GM18867 (cell line): ENCODE results near the gene COPS3.

Source experiments
- ATAC-seq: cut with Tn5 transposase; IDR thresholded peaks from one replicate; pipeline ENCODE4 v1.9.1; 2021; ENCODE audit warnings: mild to moderate bottlenecking, moderate library complexity; ENCODE audit not compliant: unreplicated experiment

COPS3 gene

DNA sequence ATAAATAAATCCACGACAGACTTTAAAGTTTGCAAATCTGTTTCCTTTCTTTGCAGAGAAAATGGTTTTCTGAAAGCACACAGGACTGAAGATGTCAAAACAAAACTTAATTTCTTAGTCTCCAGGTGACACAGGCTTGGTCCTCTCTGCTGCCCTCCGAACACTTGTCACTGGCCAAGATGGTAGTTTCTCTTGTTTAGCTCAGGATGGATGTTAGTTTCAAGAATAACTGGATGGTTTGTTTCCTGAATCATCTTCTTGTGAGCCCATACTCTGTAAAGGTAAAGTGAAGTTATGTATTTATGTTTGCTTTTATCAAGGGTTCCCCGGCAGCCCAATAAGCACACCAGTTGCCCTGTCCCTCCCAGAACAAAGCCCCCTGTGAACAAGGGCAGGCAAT is 34.2 kb downstream of the COPS3 start:
- no peak for ATAC-seq

DNA sequence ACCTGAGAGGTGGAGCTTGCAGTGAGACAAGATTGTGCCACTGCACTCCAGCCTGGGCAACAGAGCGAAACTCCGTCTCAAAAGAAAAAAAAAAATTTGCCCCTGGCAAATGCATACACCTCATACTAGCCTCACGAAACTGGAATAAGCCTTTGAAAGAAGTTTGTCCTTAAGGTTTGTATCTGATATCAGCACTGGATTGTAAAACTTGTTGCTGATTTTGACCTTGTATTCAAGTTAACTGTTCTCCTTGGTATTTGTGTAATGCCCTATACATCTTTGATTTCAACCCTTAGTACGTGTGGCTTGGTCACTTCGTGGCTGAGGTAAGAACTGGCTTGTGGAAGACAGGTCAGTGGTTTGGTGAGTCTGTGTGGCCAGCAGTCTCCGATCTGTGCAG is 37.9 kb downstream of the COPS3 start:
- ATAC-seq: no peak

DNA sequence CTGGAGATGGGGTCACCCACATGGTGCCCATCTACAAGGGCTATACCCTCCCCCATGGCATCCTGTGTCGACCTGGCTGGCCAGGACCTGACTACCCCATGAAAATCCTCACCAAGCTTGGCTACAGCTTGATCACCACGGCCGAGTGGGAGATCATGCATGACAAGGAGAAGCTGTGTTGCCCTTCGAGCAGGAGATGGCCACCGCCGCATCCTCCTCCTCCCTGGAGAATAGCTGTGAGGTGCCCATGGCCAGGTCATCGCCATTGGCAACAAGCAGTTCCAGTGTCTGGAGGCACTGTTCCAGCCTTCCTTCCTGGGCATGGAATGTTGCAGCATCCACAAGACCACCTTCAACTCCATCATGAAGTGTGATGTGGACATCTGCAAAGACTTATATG is 38.8 kb downstream of the COPS3 start:
- ATAC-seq: no peak

DNA sequence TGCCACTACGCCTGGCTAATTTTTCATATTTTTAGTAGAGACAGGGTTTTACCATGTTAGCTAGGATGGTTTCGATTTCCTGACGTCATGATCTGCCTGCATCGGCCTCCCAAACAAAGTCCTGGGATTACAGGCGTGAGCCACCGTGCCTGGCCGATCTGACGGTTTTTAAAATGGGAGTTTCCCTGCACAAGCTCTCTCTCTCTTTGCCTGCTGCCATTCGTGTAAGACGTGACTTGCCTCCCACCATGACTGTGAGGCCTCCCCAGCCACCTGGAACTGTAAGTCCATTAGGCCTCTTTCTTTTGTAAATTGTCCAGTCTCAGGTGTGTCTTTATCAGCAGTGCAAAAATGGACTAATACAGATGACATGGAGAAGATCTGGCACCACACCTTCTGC is 39.4 kb downstream of the COPS3 start:
- no peak for ATAC-seq

DNA sequence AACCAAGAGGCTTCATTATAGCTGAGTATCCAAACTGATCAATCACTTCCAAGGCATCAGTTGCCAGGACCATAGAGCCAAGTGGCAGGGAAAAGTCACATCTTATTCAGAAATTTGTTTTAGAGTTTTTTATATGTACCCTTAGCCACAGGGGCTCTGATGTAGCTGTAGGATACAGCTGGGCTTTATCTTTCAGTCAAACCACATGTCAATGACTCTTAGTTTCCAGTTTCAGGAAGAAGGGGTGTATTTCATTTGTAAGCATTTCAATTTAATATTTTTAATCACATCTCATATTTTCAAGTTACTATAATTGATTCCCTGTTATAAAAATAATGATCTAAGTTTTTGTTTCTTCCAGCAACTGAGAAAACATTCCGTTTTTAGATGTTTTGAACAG is 41.2 kb downstream of the COPS3 start:
- ATAC-seq: no peak

DNA sequence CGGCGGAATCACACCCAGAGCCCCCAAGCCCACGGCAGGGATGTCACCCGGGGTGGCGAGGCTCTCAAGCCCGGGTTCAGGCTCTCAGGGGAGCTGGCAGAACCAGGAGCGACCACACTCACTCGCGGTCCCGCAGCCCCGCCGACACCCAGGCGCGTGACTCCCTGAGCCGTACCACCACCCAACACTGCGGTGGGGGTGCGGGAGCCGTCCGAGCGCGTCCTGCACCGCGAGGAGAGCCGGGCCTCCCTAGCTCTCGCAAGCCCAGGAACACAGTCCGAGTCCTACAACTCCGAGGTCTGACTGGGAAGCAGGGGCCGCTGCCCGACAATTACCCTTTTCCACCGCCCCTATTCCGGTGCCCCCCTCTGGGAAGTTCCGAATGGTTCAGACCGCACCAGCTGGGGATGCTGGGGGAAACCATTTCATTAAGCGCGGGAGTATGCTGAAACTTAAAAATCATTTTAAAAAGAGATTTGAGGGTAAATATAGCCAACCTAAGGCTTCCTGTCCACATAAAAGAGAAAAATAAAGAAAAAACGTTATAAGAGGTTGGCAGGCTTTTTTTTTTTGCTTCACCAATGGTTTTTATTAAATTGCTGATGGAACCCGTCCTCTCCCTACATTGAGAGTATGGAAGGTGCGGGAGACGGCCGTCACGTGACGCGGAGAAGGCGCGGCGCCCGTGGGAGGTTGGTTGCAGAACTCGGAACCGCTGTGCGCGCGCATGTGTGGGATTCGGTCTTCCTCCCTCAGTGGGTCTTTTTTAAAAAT is 43.8 kb downstream of the COPS3 start, which contains the start of gene FLCN:
FLCN (minus strand) TSS at position 143 of the 774 bp plus-strand sequence. CDS start 9,031 bp downstream, outside the sequence.
- peak; percentile 82 for ATAC-seq

DNA sequence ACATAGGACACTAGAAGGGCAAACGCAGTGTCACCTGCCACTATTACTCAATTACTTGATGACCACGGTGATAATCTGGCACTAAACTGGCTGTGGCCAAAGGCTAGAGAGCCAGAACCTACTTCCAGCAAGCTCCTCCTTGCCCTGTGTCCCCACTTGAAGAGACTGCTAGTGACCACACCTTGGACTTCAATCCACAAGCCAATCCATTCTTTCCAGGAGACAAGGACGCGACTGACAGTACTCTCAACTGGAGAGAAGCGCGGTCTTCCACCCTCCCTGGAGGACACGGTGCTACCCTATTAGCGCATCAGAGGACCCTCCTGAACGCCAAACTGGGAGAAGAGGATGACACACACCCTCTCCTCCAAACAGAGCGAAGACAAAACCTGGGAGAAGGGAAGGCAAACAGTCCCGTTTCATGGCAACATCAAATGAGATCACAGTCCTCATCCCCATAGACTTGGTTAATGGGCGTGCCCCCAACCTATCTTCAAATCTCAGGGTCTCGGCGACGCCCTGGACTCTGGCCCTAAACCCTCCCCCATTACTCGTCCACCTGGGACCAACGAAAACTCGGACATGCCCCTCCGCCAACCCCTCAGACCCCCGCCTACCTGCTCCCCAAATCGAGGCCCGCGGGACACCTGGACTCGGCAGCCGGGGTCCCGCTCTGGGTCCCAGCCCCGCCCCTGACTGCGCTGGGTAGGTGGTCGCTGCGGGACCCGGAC is 44.6 kb downstream of the COPS3 start:
- no peak for ATAC-seq

GRCh38 chr17:17235212-17236174 is 45.6 kb downstream of the COPS3 start:
- no peak for ATAC-seq

- no peak for ATAC-seq
Observed at GRCh38 chr17:17232303-17232621, 48.8 kb downstream of the COPS3 start.

DNA sequence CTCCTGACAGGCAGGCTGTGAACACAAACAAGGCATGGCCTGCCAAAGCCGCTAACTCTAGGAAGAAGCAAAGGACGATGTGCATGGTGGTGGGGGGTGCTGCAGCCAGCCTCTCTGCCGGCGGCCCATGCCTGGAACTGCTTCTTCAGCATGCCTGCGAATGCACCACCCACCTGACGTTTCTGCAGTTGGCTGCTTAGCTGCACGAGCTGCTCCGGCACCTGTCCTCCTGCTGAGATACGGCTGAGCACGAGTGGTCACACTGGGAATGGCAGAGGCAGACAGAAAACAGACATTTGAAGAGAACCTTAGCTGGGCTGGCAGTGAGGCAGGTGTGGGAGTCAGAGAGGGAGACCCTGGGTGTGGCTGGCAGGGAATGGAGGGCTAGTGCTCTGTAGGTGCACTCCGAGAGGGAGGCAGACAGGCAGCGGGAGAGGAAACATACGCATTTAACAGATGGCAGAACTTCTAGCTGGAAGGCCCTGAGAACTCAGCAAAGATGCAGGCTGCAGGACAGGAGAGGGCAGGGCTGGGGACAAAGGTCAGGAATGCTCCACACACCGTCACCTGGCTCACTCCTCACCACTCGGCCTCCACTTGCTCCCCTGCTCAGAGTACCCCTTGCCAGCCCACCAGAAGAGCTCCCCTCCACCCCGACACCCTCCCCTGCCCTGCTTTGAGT is 49.3 kb downstream of the COPS3 start:
- no peak for ATAC-seq

DNA sequence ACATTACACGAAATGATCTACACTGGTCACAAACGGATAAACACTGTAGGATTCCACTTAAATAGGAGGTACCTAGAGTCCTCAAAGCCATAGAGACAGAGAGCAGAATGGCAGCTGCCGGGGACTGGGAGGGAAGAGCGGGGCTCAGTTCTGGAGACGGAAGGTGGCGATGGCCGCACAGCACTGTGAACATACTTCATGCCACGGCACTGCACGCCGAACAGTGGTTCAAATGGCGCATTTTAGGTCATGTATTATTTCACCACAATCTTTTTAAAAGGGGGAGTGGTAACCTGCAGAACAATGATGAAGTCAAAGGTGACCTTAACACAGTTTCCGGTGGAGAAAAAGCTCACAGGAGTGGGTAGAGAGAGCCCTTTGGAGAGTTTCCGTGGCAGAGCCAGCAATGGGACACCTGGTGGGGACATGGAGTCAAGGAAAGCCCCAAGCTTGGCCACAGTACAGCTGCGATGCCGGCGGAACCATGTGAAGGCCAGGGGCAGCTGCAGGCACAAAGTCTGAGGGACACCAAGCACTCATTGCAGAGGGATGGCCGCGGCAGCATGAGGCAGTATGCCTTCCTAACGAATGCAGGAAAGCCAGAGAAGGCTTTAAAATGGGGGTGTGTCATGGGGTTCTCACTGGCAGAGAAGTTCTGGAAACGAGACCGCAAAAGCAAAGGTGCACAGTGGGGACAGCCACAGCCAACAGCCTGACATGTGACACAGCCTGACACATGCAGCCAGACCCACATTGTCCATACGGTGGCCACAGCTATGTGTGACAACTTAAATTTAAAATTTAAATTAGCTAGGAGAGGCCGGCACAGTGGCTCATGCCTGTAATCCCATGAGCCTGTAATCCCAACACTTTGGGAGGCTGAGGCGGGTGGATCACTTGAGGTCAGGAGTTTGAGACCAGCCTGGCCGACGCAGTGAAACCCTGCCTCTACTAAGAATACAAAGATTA is 51.3 kb downstream of the COPS3 start:
- ATAC-seq: no peak

DNA sequence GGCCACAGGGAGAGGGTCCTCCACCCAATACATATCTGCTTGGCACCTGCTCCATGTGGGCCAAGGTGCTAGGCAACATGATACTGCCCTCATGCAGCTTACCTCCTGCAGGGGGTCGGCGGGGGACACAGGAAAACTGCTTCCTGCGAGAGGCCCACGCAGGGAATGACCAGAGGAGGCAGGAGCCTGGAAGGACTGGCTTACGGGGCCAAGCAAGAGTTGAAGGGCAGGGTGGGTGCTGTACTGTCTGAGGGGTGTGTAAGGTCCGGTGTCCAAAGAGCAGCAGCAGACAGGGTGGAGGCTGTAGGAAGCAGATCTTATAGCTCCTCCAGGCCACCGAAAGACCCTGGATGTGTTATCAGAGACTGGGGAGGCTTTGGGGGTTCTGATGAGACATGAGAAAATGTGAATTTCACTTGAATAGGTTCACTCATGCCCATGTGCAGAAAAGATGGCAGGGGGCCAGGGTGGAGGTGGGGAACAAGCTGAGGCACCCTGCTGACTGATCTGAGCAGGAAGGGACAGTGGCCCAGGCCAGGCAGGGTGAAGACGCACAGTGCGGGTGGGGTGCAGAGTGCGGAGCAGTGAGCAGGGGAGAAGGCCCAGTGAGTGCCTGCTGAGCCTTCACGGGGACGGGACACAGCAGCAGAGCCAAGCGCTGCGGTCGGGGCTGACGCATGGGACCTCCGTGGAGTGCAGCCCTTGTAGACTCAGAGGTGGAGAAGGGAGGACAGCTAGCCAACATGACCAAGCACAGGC is 52.3 kb downstream of the COPS3 start:
- no peak for ATAC-seq

DNA sequence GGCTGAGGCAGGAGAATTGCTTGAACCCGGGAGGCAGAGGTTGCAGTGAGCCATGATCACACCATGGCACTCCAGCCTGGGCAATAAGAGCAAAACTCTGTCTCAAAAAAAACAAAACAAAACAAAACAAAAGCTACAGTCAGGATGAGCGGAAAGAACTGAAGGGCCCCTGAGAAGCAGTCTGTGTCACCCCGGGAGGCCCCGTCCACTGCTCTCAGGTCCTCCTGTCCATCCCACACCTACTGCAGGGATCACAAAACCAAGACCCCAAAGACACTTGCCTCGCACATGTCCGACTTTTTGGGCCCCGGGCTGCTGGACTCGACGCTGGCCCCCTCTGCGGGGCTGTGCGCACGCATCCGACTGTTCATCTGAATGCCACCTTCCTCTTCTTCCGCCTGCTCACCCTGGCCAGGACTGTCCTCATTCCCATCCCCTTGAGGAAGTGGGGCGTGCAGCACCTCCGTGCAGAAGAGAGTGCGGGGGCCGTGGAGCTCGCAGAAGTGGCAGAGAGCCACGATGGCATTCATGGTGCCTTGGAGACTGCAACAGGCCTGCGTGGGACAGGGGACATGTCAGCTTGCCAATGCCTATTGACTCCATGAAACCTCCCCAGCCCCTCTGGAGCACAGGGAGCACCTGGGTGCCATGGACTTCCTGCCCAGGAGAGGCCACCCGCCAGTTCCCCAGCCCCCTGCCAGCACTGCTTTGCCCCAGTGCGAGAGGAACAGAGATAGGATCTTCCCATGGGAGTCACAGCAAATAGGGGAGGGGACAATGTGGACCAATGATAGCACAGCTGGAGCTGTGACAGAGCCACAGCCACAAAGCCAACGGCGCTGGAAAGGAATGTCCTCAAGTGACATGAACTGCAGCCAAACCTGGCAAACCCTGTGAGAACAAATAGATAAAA is 53.2 kb downstream of the COPS3 start:
- ATAC-seq: no peak

DNA sequence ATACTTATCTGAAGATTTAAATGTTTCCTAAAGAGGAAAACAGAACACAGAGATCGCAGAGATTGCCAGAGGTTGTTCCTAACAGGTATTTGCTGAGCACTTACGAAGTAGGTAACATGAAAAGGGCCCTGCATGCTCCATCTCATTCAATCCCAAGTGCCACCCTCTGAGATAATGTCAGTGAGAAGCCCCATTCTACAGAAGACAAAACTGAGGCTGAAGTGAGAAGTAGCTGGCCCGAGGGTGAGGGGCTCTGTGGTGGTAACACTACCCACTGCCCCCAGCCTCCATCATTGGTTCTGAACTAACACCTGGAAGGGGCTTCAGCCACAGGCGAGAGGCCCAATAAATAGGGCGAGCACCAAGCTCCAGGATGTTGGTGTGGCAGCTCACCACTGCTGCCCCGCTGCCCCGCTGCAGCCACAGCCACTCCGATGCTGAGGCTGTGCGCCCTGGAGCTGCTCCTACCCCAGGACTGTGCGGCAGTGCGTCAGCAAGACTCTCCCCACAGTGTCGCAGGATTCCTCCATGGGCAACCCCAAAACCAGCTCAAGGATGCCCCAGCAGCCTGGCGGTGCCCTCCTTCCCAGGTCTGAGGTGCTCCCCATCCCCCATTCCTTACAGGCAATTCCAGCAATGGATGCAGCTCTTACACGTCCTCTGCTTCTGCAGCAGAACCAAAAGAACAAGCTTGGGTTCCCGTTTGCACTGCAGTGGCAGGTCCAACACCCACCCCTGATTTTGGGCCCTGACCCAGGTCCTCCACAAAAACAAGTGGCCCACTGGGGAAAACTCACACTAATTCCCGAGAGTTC is 54.4 kb downstream of the COPS3 start:
- no peak for ATAC-seq

DNA sequence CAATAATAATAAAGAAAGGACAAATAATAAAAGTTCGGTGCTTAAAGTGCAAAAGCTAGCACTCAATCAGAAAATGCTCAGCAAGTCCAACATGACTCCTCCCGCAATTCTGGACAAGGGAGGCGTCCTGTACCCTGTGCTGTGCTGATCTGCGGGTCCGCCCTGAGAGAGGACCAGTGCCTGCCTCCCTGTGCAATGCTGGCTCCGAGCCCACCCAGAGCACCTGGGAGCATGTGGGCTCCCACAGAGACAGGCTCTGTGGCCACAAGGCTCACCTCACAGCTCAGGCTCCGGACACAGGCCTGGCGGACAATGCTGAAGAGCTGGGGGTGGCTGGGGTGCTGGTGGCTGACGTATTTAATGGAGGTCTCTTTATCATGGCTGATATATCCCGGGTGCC is 55.1 kb downstream of the COPS3 start:
- ATAC-seq: no peak

GRCh38 chr17:17224137-17224536 is 56.9 kb downstream of the COPS3 start:
- no peak for ATAC-seq

DNA sequence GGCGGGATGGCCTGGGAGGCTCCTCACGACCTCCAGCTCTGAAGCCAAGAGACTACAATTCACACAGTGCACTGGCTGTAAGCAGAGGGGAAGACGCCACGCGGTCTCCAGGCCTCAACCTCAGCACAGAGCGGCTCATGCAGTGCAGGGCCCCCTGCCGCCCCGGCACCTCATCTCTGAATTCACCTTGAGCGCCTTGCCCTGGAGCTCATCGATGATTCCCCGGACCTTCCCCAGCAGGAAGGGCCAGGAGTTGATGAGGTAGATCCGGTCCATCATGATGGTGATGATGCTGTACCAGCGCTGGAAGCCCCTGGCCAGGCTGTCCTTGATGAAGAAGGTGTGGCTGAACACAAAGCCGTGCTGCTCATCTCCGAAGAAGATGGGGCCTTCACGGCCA is 57.3 kb downstream of the COPS3 start:
- ATAC-seq: no peak
